Midbrain (tissue), 1 donor: ENCODE measurements around the gene RMP24.
"Not testable (repeated sequence)": the region's sequence is repeated elsewhere in the genome, so short reads cannot be mapped to it uniquely, and the experiment has no call there.

Source experiments
- DNase-seq: peaks from one replicate; lab custom pipeline; 2025; lab: John Stamatoyannopoulos, UW

Gene RMP24

DNA sequence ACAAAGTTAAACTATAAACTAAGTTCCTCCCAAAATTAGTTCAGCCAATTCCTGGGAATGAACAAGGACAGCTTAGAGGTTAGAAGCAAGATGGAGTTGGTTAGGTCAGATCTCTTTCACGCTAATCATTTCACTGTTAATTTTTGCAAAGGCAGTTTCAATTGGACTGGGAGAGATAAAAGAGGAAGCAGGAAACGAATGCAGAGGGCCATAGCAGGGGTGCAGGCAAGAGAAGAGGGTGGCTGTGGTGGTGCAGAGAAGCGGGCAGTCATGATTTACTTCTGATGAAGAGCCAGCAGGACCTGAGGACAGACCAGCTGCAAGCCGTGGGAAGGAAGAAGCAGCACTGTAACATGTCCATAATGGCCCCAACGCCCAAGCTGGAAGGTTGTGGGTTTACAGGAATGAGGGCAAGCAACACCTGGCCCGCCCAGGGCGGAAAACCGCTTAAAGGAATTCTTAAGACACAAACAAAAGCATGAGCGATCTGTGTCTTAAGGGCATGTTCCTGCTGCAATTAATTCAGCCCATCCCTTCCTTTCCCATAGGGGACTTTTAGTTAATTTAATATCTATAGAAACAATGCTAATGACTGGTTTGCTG lies 4.1 kb upstream of the RMP24 start:
- no peak for DNase-seq

DNA sequence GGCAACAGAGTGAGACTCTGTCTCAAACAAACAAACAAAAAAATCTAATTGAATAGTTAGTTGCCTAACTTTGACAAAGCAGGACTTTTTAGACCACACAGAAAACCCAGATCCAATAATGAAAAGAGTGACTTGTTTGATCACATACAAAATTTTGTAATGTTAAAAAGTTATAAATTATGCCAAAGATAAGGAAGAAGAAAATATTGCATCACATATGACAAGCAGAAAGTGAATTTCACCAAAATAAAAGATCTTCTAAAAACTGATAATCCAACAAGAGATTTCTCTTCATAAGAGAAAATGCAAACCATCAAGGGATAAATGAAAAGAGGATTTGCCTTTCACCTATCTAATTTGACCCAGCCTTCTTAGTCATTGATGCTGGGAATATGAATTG lies 2.8 kb upstream of the RMP24 start:
- no peak for DNase-seq

DNA sequence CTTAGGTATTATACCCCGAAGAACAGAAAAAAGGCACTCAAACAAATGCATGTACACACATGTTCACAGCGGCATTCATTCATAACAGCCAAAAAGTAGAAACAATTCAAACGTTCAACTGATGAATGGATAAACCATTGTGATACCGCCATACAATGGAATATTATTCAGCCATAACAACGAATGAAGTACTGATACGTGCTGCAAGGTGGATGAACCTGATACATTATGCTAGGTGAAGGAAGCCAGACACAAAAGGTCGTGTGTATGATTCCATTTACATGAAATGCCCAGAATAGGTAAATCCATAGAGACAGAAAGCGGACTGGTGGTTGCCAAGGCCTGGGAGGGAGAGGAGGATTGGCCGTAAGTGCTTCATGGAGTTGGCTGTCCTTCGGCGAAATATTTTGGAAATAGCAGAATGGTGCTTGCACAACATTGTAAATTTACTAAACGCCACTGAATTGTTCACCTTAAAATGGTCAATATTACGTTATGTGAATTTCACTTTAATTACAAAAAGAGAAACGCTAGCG lies 750 bp upstream of the RMP24 start:
- peak; percentile 36 for DNase-seq

DNA sequence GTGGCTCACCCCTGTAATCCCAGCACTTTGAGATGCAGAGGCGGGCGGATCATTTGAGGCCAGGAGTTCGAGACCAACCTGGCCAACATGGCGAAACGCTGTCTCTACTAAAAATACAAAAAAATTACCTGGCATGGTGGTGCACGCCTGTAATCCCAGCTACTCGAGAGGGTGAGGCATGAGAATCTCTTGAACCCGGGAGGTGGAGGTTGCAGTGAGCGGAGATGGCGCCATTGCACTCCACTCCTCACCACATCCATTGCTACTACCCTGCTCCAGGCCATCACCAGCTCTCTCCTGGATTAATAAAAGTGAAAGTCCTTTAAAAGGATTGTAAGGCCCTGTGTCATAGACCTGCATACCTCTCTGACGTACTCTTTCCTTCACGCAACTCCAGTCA lies 1.2 kb downstream of the RMP24 start:
- no peak for DNase-seq

DNA sequence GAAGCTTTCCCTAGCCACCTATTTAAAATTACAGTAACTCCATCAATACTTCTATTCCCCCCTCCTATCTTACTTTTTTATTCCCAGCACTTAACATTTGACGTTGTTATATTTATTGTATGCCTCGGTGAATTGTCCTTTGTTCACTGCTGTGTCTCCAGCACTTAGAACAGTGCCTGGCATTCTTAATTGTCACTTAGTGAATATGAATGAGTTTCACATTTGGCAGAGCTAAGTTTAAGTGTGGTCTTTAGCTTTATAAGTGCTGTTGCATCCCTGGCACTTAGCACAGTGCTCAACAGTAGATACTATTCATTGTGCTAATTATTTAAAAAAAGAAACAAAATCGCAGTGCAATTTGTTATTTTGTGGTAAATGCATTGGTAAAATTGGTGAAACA lies 1.7 kb downstream of the RMP24 start:
- no peak for DNase-seq

DNA sequence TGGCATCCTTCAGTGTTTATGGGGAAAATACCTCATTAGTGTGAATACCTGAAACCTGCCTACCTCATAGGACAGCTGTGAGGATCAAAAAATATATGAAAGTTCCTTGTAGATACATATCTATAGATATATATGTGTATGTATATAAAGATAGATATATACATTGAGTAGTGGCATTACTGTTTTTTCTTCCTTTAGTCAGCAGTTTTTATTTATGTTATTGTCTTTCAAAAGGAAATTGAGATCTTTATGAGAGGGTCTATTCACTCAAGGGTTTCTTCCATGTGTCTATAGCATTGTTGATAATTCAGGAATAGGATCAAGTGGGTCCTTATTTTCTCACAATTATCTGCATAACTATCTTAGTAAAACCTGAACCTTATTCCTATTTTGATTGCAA lies 6.6 kb downstream of the RMP24 start:
- no peak for DNase-seq

DNA sequence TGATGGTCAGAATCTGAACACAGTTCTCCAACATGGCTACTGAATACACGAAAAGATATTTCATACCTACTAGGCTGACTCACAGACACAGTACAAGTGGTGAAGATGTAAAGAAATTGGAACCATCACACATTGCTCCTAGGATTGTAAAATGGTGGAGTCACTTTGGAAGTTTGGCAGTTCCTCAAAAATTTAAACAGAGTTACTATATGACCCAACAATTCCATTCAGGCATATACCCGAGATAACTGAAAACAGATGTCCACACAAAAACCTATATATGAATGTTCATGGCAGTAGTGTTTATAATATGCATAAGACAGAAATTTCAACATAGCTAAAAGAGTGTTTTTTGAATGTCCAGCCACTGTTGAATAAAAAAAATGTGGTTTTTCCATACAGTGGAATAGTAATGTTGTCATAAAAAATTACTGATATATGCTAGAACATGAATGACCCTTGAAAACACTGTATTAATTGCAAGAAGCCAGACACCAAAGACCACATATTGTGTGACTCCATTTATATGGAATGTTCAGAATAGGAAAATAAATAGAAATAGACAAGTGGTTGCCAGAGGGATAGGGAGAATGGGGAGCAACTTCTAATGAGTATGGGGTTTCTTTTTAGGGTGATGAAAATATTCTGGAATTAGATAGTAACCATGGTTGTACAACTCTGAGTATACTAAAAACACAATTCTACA lies 10.1 kb downstream of the RMP24 start:
- DNase-seq = no peak

DNA sequence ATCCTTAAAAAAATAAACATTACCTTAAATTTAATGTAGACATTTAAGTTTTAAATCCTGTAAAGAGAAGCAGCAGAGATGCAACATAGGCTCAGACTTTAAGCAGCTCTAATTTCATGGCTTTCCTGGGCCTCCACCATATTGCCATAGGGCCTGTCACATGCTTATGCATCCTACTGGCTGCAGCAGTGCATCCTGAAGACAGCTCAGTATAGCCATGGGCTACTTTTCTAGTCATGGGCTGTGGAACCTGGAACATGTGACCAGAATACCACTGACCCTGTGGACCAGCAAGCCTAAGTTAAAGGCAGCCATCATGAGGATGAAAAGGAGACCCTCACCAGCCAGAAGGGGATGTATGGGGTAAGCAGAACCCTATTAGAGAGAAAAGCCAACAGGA lies 10.7 kb downstream of the RMP24 start:
- DNase-seq = no peak

DNA sequence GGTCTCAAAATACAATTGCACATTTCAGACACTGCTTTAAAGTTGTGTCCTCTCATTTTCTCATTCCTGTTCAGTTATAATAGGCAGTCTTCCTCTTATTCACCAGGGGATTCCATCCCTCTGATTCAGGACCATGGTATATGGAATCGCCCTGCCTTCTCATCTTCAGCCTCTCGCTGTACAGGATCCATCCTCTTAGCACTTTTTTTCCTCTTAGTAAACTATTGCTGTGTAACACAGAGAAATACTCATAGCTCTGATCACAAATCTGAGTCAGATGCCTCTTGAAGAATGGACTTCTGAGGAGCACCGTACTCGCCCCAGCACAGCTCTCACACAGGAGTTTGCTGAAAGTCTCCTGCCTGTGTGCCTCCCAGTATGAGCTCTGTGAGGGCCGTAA lies 11.3 kb downstream of the RMP24 start:
- no peak for DNase-seq

DNA sequence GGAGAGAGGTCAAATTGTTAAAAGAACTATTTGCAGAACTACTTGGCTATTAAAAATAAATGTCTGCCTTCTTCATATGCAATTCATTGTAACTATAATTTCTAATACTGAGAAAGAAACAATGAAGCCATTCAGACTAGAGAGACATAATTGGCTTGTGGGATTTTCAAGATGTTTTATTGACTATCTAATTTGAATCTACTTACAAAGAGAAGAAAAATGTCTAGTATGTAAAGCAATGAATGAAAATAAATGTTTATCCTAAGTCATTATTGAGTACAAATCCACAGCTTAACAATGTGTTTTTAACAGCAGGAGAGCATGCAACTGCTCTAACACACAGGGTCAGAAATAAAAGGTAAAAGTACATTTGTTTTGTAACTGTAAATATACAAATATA lies 19.2 kb downstream of the RMP24 start:
- no peak for DNase-seq

DNA sequence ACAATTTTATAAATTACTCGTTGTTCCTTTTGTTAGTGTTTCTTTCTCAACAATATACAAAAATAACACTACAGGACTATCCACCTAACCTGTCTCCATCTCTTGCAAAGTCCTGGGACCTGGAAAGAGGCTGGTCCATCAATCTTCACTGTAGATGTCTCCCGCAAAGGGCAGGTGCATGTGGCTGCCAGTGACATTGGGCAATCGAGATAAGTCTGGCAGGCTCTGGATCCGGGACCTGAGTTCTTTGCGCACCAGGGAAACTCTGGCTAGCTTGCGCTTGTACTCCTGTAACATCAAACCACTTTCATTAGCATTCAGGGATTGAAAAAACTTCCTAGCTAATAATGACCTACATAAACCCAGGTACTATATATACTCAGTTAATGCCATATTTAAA lies 20.5 kb downstream of the RMP24 start:
- DNase-seq = no peak

DNA sequence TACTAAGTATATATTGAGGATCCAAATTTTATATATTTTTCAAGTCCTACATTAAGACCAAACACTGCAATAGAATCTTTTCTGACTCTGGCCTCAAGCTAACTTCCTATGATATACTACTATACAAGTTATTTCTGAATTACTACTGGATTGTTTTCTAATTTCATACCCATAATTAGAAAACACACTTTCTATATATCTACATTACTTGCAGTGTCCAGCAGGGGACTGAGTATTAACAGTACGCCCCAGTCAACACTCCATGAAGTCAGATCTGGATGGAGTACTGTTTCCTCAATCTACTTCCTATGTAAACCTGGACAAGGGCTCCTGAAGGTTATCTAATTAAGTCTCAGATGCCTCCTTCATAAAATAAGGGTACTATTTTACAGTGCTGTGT lies 26.5 kb downstream of the RMP24 start:
- no peak for DNase-seq

DNA sequence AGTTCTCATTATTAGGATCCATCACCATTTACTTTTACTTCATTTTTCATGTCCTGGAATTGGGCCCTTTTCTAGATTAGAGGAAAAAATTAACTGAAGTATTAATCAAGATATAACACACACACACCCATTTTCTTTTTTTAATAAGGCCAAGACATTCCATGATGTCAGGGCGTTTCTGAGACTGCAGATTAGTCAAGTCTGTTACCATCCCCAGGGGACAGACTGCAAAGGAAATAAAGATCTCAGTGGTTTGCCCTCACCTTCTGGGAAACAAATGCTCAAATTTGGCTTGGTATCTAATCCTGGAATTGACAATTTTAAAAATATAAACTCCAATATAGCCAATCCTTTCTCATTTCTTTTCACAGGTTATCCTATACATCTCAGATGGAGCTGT lies 27.4 kb downstream of the RMP24 start:
- DNase-seq = no peak

DNA sequence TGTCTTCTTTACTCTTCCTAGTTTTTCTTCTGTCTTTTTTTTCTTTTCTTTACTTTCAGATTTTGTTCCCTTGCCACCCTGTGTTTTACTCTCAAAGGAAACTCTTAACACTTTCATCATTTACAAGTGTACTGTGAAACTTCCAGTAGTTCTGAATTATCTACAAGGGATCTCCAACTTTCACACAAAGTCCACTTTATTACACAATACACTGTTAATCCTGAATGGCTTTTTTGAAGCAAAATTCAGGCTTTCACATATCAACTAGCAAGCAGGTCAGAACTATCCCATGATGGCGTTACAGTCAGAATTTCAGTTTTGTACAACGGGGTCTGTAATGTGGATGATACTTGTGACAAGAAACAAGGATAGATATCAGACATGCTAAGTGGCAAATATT lies 34.5 kb downstream of the RMP24 start:
- DNase-seq = no peak

DNA sequence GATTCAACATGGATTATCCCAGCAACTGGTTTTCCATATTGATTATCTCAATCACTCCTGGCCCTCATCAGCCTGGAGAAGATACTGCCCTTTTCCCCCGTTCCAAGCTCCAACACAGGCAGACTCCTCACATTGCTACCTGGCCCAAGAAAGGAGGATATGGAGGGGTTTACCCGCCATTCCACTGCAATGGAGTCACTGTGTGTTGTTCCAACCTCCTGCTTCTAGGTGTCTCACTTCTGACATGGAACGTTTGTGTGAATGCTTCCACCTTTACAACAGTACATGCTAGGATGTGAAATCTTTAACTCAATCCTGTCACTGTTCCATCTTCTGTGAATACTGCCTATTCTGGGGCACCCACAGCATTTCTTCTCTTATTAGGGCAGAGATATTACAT lies 36.7 kb downstream of the RMP24 start:
- no peak for DNase-seq

DNA sequence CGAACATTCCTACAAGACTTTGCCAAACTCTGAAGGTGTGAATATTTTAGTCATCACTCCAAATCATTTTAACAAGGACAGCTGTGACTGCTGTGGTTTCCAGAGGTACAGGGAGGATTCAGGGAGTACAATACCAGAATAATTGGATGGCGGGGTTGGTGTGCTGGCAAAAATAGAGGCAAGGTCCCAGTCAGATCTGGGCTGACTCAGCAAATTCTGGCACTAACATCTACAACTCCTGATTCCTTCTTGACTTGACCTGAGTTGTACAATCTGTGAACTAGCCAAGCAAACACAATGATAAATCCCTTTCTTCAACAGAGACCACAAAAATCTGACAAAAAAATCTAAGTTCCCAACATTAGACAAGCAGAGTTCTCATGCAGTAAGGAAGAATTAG lies 40.4 kb downstream of the RMP24 start:
- no peak for DNase-seq

DNA sequence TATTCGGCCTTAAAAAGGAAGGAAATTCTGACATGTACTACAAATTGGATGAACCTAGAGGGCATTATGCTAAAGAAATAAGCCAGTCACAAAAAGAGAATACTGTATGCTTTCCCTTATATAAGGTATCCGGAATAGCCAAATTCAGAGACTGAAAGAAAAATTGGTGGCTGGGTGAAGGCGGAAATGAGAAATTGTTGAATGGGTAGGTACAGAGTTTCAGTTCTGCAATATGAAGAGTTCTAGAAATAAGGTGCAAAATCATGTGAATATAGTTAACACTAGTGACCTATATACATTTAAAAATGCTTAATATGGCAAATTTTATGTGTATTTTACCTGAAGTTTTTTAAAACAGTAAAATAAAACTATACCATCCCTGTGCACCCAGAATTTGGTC lies 43.1 kb downstream of the RMP24 start:
- DNase-seq = no peak

DNA sequence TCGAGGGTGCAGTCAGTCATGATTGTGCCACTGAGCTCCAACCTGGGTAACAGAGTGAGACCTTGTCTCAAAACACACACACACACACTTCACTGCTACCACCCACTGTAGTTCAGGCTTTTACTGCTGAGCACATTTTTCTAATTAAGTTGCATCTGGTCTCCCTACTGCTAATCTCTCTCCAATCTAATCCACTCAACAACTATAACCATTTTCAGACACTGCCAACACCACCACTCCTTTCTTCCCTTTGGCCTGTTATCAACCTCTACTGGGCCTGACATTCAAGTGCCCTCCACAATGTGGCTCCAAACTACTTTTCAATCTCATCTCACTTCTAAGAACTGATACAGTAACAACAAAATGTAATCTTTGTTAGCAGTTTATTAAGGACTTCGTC lies 44.8 kb downstream of the RMP24 start:
- no peak for DNase-seq

DNA sequence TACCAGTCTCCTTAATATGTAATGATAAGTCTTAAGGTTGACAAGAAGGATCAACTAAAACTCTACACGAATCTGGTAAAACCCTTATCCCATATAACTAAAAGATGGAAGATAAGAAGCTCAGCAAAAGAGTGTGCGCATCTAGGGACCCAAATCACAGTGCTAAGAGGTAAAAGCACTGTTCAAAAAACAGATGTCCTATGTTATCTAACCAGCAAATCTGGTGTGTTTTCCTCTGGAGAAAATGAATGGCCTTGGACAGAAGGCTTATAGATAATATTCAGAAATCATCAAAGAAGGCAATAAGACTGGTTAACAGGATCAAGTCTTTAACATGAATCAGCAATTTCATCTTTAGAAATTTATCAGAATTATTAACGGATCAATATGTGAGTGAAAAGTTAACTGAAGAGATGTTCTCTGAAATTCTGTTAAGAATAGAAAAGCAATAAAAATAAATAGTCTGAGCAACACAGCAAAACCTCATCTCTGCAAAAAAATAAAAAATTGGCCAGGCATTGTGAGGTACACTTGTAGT lies 47.8 kb downstream of the RMP24 start:
- DNase-seq = no peak

DNA sequence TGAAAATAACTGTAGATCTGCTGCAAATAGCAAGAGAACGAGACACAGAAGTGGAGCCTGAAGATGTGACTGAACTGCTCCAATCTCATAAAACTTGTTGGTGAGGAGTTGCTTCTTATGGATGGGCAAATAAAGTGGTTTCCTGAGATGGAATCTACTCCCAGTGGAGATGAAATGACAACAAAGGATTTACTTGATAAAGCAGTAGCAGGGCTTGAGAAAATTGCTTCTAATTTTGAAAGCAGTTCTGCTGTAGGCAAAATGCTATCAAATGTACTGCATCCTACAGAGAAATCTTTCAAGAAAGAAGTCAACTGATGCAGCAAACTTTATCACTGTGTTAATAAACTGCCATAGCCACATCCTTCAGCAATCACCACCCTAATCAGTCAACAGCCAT lies 50.9 kb downstream of the RMP24 start:
- no peak for DNase-seq

DNA sequence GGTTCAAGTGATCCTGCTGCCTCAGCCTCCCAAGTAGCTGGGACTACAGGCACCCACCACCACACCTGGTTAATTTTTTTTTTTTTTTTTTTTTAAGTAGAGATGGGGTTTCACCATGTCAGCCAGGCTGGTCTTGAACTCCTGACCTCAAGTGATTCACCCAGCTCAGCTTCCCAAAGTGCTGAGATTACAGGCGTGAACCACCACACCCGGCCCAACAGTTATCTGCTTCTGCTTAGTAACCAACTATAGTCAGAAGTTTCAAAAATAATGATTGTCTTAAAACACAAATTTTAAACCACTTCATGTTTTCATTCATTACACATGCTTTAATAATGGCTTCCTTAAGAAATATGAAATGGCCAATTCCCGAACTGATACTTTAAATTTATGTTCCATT lies 51.8 kb downstream of the RMP24 start:
- DNase-seq = not testable (repeated sequence)

DNA sequence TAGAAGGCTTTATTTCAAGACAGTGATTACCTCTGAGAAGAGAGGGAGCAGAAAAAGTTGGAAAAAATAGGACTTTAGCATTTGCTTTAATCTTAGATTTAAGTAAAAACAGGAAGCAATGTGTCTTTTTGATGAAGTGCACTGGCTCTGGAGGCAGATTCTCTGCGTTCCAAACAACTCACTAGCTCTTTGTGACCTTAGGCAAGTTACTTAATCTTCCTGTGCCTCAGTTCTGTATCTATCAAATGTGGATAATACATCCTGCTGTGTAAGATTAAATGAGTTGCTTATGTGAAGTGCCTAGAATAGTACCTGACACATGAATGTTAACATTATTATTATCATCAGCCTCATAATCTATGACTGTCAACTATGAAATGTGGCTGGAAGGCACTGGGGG lies 52.5 kb downstream of the RMP24 start:
- no peak for DNase-seq

DNA sequence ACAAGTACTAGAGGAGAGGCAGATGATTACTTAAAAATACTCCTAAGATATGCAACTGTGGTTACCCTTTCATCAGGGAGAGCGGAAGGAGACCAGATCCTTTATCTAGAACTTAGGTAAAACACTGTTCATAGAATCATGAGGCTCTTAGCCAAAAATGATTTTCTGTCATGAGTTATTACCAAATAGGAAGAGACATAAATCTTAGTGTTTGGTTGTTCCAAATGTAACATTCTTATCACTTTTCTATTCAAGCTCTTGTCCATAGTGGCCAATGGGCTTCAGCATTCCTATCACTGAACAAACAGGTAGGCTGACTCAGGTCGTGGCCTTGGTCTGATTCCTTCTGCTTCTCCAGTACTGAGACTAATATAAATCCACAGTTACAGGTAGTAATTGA lies 56.4 kb downstream of the RMP24 start:
- DNase-seq = no peak
